Heart right ventricle (tissue), 16 donors: ENCODE data around the gene CBLB. TPM values are rescaled to one million over a fixed set of nuclear protein-coding genes. Genes with fewer than 3 reads are reported as not detected.

Source experiments
- ATAC-seq, 8 donors: fragments of 200-7000 bp; cut with Tn5 transposase; one replicate each; pipeline ENCODE4 v1.9.1; 2020; ENCODE audit warnings: mild to moderate bottlenecking in 8 of 8, moderate library complexity in 8 of 8, moderate number of reproducible peaks in 1 of 8
- DNase-seq, 2 donors: peaks; one replicate each; pipeline ENCODE4 v3.0.0-alpha.2; 2020
- H3K27ac ChIP-seq, 10 donors: fragments of 200-600 bp; sonication (generic) in 2 of 10; one replicate each; pipeline versions ENCODE4 v1.5.0 to v1.8.0; 2020 to 2022; ENCODE audit warnings: mild to moderate bottlenecking in 3 of 10
- H3K27me3 ChIP-seq, 7 donors: fragments of 200-600 bp; one replicate each; pipeline ENCODE4 v1.8.0; 2021 to 2022; ENCODE audit warnings: mild to moderate bottlenecking in 2 of 7
- H3K36me3 ChIP-seq, 9 donors: fragments of 200-600 bp; sonication (generic) in 1 of 9; one replicate each; pipeline versions ENCODE4 v1.5.0 to v1.8.0; 2020 to 2022; ENCODE audit warnings: mild to moderate bottlenecking in 2 of 9
- H3K4me1 ChIP-seq, 9 donors: fragments of 200-600 bp; sonication (generic) in 1 of 9; one replicate each; pipeline versions ENCODE4 v1.5.0 to v1.8.0; 2020 to 2022; ENCODE audit warnings: mild to moderate bottlenecking in 4 of 9
- H3K4me3 ChIP-seq, 10 donors: fragments of 200-600 bp; sonication (generic) in 2 of 10; one replicate each; pipeline versions ENCODE4 v1.5.0 to v1.8.0; 2020 to 2022; ENCODE audit warnings: mild to moderate bottlenecking in 7 of 10, moderate library complexity in 2 of 10
- H3K9me3 ChIP-seq, 11 donors: fragments of 200-600 bp in 10 of 11; sonication (generic) in 2 of 11; one replicate each; pipeline versions ENCODE4 v1.5.0 to v1.8.0; 2013 to 2022; ENCODE audit warnings: mild to moderate bottlenecking in 2 of 11, control low read depth in 1 of 11, moderate library complexity in 1 of 11
- CTCF ChIP-seq, 9 donors: fragments of 200-600 bp; sonication (generic) in 2 of 9; IDR thresholded peaks; one replicate each; pipeline versions ENCODE4 v1.5.0 to v1.8.0; 2021 to 2022; ENCODE audit warnings: antibody characterized with exemption in 9 of 9, mild to moderate bottlenecking in 5 of 9, moderate library complexity in 1 of 9
- WGBS, 2 donors: extraction: QIAGEN DNeasy Blood & Tissue Kit; methylation state at CpG; one replicate each; pipeline ENCODE4 v1.1.7; 2013; ENCODE audit warnings: inconsistent platforms in 1 of 2; 5-methylcytosine and 5-hydroxymethylcytosine counted together
- intact Hi-C, 10 donors: fragments of 100-400 bp; cut with DNase I; formaldehyde crosslinking; loops; one replicate each; pipeline versions ENCODE4 v1.11.1 to v1.14.2; 2022
- polyA plus RNA-seq, 2 donors: library from polyadenylated mRNA; stranded (reverse); fragments of 200-250 nt; gene quantifications; one replicate each; pipeline ENCODE4 v1.2.3, GENCODE V29; 2013
- total RNA-seq, 10 donors: library from RNA; stranded (reverse); fragmentation: NEBNext Ultra II Directional in 3 of 10; extraction: Animal tissue kit (Norgen Biotek cat#: 25700) in 3 of 10; gene quantifications; one replicate each; pipeline versions ENCODE4 v1.2.1 to v1.2.4, GENCODE V29; 2021 to 2023
- donor health status: Arrhythmogenic right ventricular cardiomyopathy.
- donor health status: ischemic (EF 13 %, LVEDD 7.1; RV severe dilation, severe dysfunction).
- donor health status: healthy with polysubstance abuse.
- donor health status: DM: no; HTN: yes; CAD: no.
- donor health status: DM: no; HTN: no; CAD: no.
- donor health status: ischemic (EF 25% LVEDD 6.9; RV normal size, moderate dysfunction).
- donor health status: ischemic (EF 25% LVEDD 5.7; RV mildly dilated, moderate dysfunction).
- donor health status: healthy.
- donor health status: DM: yes; HTN: yes; CAD: no.
- donor health status: Ischemic cardiomyopathy.
- donor health status: ischemic (EF 35%, LVEDD 5.7; RV mildly dilated, moderate dysfunction).
- donor health status: nonischemic (EF 11% LVEDD 7.7; RV severe dilation, severe dysfunction).
- donor health status: DM: yes; HTN: yes; CAD: no.
- donor health status: PGD.
- donor health status: ischemic (EF 29% LVEDD 5.4; RV normal size, mild dysfunction).
- donor health status: nonischemic (EF 23%, LVEDD 6.1; RV moderate dilation, normal function).

CBLB gene
- total and polyA plus RNA-seq, 12 donors: 14.2 to 72.7 (median 46.0) TPM

DNA sequence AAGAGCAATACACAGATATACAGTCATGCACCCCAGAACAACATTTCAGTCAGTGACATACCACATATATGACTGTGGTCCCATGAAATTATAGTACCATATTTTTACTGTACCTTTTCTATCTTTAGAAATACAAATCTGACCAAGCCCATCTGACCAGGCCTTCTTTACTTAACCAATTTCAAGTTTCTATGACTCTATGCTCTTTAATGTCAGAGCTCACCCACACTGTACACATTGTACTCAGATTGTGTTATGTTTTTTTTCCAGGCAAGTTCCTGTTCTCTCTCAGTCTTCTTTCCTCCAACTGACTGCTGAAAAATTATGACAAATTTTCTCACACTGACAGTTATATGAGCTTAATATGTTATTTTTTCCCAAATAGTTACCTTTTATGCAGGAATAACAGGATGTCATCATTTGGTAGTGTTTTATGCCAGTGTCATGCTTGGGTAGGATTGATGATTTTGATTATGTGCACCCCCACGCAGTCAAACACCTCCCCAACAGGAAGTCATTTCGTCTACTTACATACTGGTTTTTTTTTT, 8.0 kb upstream of the CBLB start:
- 56 to 60% methylated on average over 2 of the region's 2 CpGs for WGBS, 2 donors
- no peak for DNase-seq
- Histone ChIP-seq H3K36me3 (no peaks in the 10 kb centered on the region), H3K27ac (peak overlapping the region in 1 of 10 donors; percentile 13), H3K27me3 (no peaks in the 10 kb centered on the region), H3K4me3 (no peak overlapping the region), H3K4me1 (peaks cover 0 to 19% (median 0%) of the 10 kb centered on the region in 9 donors), H3K9me3 (no peaks in the 10 kb centered on the region)
- intact Hi-C loops: loop anchor here in 1 of 10 donors (10.0 kb wide), 1 partner anchor 182 kb away; no protein-coding TSS in a partner anchor
- ATAC-seq: peak in 2 of 8 donors; percentile 55 to 83
- TF ChIP-seq CTCF (IDR thresholded peaks at IDR 0.05): no peak

GRCh38 chr3:105869861-105870755, 1.3 kb upstream of the CBLB start:
- no peak for TF ChIP-seq CTCF (IDR thresholded peaks at IDR 0.05)
- DNase-seq: no peak
- intact Hi-C loops: loop anchor here in 9 of 10 donors (2.0 to 10.0 kb wide), 13 partner anchors 37 to 339 kb away; no protein-coding TSS in a partner anchor
- Histone ChIP-seq H3K36me3 (peaks cover 0 to 14% (median 0%) of the 10 kb centered on the region in 9 donors), H3K27me3 (no peaks in the 10 kb centered on the region), H3K9me3 (no peaks in the 10 kb centered on the region), H3K4me1 (peaks cover 0 to 38% (median 29%) of the 10 kb centered on the region in 9 donors), H3K27ac (peak overlapping the region; percentile 82 to 99 (median 98)), H3K4me3 (peak overlapping the region in 9 of 10 donors; percentile 67 to 95 (median 92))
- no peak for ATAC-seq
- WGBS, 2 donors: 26 to 28% methylated on average over 6 of the region's 6 CpGs

GRCh38 chr3:105869531-105869833, 670 bp upstream of the CBLB start:
- peak overlapping the region; percentile 82 to 99 (median 98) for H3K27ac ChIP-seq
- ATAC-seq (no peak), DNase-seq (no peak)
- no peak for TF ChIP-seq CTCF (IDR thresholded peaks at IDR 0.05)
- H3K9me3 ChIP-seq: no peaks in the 10 kb centered on the region
- H3K27me3 ChIP-seq: no peaks in the 10 kb centered on the region
- 0 to 1% methylated on average over 3 of the region's 3 CpGs for WGBS, 2 donors
- peak overlapping the region in 9 of 10 donors; percentile 67 to 95 (median 92) for H3K4me3 ChIP-seq
- intact Hi-C loops: loop anchor here in 8 of 10 donors (2.0 to 10.0 kb wide), 13 partner anchors 37 to 339 kb away; no protein-coding TSS in a partner anchor
- peaks cover 0 to 20% (median 0%) of the 10 kb centered on the region in 9 donors for H3K36me3 ChIP-seq
- H3K4me1 ChIP-seq: peaks cover 0 to 44% (median 35%) of the 10 kb centered on the region in 9 donors

- H3K4me3 ChIP-seq: peak overlapping the region; percentile 67 to 95 (median 92)
- peaks cover 0 to 55% (median 45%) of the 10 kb centered on the region in 9 donors for H3K4me1 ChIP-seq
- DNase-seq (peak; percentile 57 to 65), ATAC-seq (peak; percentile 51 to 77 (median 60))
- peak overlapping the region; percentile 95 to 99 (median 98) for H3K27ac ChIP-seq
- no peaks in the 10 kb centered on the region for H3K27me3 ChIP-seq
- peaks cover 0 to 29% (median 0%) of the 10 kb centered on the region in 9 donors for H3K36me3 ChIP-seq
- 0 to 1% methylated on average over 28 of the region's 28 CpGs for WGBS, 2 donors
- TF ChIP-seq CTCF (IDR thresholded peaks at IDR 0.05): no peak
- H3K9me3 ChIP-seq: no peaks in the 10 kb centered on the region
- intact Hi-C loops: loop anchor here in 8 of 10 donors (2.0 to 10.0 kb wide), 13 partner anchors 38 to 340 kb away; no protein-coding TSS in a partner anchor
These were observed 426 bp downstream of the CBLB start for GRCh38 chr3:105868431-105868741.
